Kidney epithelial cell (primary cell): ENCODE results near the gene HMGA1. TPM values are rescaled to one million over a fixed set of nuclear protein-coding genes. Genes with fewer than 3 reads are reported as not detected.

Experiments used
- DNase-seq: peaks from one replicate; pipeline ENCODE4 v3.0.0-alpha.2; 2010; ENCODE audit warnings: low read depth
- H3K27me3 ChIP-seq: 2 replicates; pipeline ENCODE4 v1.6.0; 2011; ENCODE audit warnings: low read length; ENCODE audit not compliant: control insufficient read depth, insufficient read depth
- H3K36me3 ChIP-seq: 2 replicates; pipeline ENCODE4 v1.5.1; 2011; ENCODE audit warnings: low read length; ENCODE audit not compliant: control insufficient read depth, insufficient read depth
- H3K4me3 ChIP-seq: 2 replicates; pipeline ENCODE4 v1.5.1; 2011; ENCODE audit warnings: low read depth, mild to moderate bottlenecking, control low read depth, low read length
- CTCF ChIP-seq: IDR thresholded peaks from 2 replicates; pipeline ENCODE4 v1.5.1; 2011; ENCODE audit warnings: mild to moderate bottlenecking, moderate library complexity, low read length, control low read depth, inconsistent platforms; ENCODE audit not compliant: insufficient read depth, poor library complexity, severe bottlenecking
- total RNA-seq: library from RNA; depleted of rRNA; stranded (reverse); fragments of >200 nt; gene quantifications from 2 replicates; pipeline ENCODE4 v1.2.3, GENCODE V29; 2015

HMGA1 gene
- total RNA-seq, 1 donor from 2014 or later, result 1,060 TPM

- H3K4me3 ChIP-seq, result no peak overlapping the region
- no peaks in the 10 kb centered on the region for H3K36me3 ChIP-seq
- no peak for DNase-seq
- TF ChIP-seq CTCF, result no peak
- H3K27me3 ChIP-seq, result no peaks in the 10 kb centered on the region
These were observed 9.7 kb upstream of the HMGA1 start for GRCh38 chr6:34226731-34227586.

DNA sequence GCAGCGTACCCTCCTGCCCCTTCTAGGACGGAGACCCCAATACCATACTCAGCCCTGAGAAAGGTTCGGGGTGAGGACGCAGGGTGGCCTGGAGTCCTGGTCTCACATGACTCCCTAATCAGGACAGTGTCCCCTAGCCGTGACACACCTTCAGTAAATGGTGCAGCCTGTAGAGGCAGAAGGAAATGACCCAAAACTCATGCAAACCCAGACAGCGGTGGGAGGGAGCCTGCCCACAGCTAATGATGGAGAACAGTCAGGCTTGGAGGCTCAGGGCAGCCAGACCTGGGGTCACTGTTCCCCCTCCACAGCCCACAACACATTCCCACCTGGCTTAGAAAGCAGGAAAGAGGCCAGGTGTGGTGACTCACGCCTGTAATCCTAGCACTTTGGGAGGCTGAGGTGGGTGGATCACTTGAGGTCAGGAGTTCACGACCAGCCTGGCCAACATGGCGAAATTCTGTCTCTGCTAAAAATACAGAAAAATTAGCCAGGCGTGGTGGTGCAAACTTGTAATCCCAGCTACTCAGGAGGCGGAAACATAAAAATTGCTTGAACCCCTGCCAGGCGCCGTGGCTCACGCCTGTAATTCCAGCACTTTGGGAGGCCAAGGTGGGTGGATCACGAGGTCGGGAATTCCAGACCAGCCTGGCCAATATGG lies 8.8 kb upstream of the HMGA1 start:
- no peaks in the 10 kb centered on the region for H3K36me3 ChIP-seq
- DNase-seq, result peak; percentile 83
- TF ChIP-seq CTCF, result no peak

GRCh38 chr6:34229877-34230276 lies 6.8 kb upstream of the HMGA1 start:
- no peak for DNase-seq
- Histone ChIP-seq H3K4me3 (no peak overlapping the region), H3K27me3 (no peaks in the 10 kb centered on the region), H3K36me3 (no peaks in the 10 kb centered on the region)
- TF ChIP-seq CTCF, result no peak

More for the DNA sequence above, 8.8 kb upstream of the HMGA1 start:
- Histone ChIP-seq H3K4me3 (no peak overlapping the region), H3K27me3 (no peaks in the 10 kb centered on the region)

DNA sequence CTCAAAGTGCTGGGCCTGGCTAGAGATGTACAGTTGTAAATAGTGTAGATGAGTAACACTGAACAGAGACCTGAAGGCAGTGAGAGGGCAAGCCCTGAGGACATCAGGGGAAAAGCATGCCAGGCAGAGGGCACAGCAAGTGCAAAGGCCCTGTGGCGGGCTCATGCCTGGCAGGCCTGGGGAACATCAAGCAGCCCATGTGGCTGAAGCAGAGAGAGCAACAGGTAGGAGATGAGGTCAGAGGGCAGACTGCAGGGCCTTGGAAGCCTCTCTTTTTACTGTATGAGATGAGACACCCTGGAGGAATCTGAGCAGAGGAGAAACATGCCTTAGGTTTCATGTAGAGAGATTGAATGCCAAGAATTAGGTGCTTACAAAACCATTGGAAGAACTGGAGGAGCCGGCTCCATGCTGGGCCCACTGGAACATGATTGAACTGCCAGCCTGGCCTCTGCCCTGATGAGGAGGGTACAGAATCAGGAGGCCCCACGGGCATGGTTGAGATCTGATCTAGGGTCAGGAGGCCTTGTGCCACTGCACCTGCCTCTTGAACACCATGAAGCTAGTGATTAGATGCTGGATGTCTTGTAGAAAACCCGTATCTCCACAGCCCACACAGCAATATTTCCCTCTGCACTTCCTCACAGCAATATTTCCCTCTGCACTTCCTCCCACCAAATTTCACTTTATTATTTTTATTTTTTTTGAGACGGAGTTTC lies 5.9 kb upstream of the HMGA1 start:
- Histone ChIP-seq H3K4me3 (no peak overlapping the region), H3K27me3 (no peaks in the 10 kb centered on the region), H3K36me3 (no peaks in the 10 kb centered on the region)
- no peak for DNase-seq
- TF ChIP-seq CTCF, result no peak

GRCh38 chr6:34231566-34232336 lies 4.9 kb upstream of the HMGA1 start:
- H3K27me3 ChIP-seq, result no peaks in the 10 kb centered on the region
- TF ChIP-seq CTCF, result no peak

More at GRCh38 chr6:34231566-34232336, 4.9 kb upstream of the HMGA1 start:
- Histone ChIP-seq H3K4me3 (no peak overlapping the region), H3K36me3 (no peaks in the 10 kb centered on the region)
- no peak for DNase-seq
